Activated T-helper 17 cell treated with anti-CD3 and anti-CD28 coated beads, Interleukin-2, amount 50 U/mL, for 72 hours (primary cell): ENCODE results near the gene APBB3. TPM values are rescaled to one million over a fixed set of nuclear protein-coding genes. Genes with fewer than 3 reads are reported as not detected.
"Not testable (repeated sequence)": the region's sequence is repeated elsewhere in the genome, so short reads cannot be mapped to it uniquely, and the experiment has no call there.

Experiments used
- ATAC-seq: fragments of 150-1000 bp; cut with Tn5 transposase; replicated peaks from 2 replicates; pipeline ENCODE4 v1.10.0; 2021; ENCODE audit warnings: mild to moderate bottlenecking, moderate library complexity
- H3K27ac Mint-ChIP-seq: one replicate; pipeline ENCODE4 v1.8.0; 2022; ENCODE audit warnings: mixed read lengths
- H3K27me3 Mint-ChIP-seq: one replicate; pipeline ENCODE4 v1.8.0; 2022; ENCODE audit warnings: mixed read lengths
- H3K36me3 Mint-ChIP-seq: one replicate; pipeline ENCODE4 v1.8.0; 2022; ENCODE audit warnings: low read depth, mild to moderate bottlenecking, mixed read lengths
- H3K4me1 Mint-ChIP-seq: one replicate; pipeline ENCODE4 v1.8.0; 2022; ENCODE audit warnings: mixed read lengths
- H3K4me3 Mint-ChIP-seq: one replicate; pipeline ENCODE4 v1.8.0; 2022; ENCODE audit warnings: mild to moderate bottlenecking, mixed read lengths
- H3K9me3 Mint-ChIP-seq: one replicate; pipeline ENCODE4 v1.8.0; 2022; ENCODE audit warnings: mixed read lengths
- total RNA-seq, 2 donors: library from RNA; stranded (reverse); gene quantifications; one replicate each; pipeline ENCODE4 v1.2.3, GENCODE V29; 2022

The APBB3 gene
- total RNA-seq, 2 donors from 2014 or later: 20.5 to 56.6 TPM

- no peaks in the 10 kb centered on the region for H3K27me3 Mint-ChIP-seq
- no peak overlapping the region for H3K4me3 Mint-ChIP-seq
Observed at GRCh38 chr5:140591747-140592372, 27.5 kb upstream of the APBB3 start.

GRCh38 chr5:140590861-140591260, 26.5 kb upstream of the APBB3 start:
- Mint-ChIP-seq H3K9me3 (no peaks in the 10 kb centered on the region), H3K36me3 (no peaks in the 10 kb centered on the region), H3K27ac (no peak overlapping the region), H3K27me3 (no peaks in the 10 kb centered on the region), H3K4me3 (no peak overlapping the region), H3K4me1 (no peaks in the 10 kb centered on the region)
- ATAC-seq: no peak

More at GRCh38 chr5:140591747-140592372, 27.5 kb upstream of the APBB3 start:
- Mint-ChIP-seq H3K36me3 (no peaks in the 10 kb centered on the region), H3K4me1 (no peaks in the 10 kb centered on the region), H3K27ac (no peak overlapping the region), H3K9me3 (no peaks in the 10 kb centered on the region)
- no peak for ATAC-seq

GRCh38 chr5:140588311-140589070, 24.1 kb upstream of the APBB3 start:
- Mint-ChIP-seq H3K27me3 (no peaks in the 10 kb centered on the region), H3K4me3 (no peak overlapping the region), H3K36me3 (no peaks in the 10 kb centered on the region), H3K27ac (no peak overlapping the region), H3K4me1 (no peaks in the 10 kb centered on the region), H3K9me3 (no peaks in the 10 kb centered on the region)
- ATAC-seq: no peak

- no peak for ATAC-seq
- H3K36me3 Mint-ChIP-seq: no peaks in the 10 kb centered on the region
- no peak overlapping the region for H3K4me3 Mint-ChIP-seq
- H3K27me3 Mint-ChIP-seq: no peaks in the 10 kb centered on the region
- H3K4me1 Mint-ChIP-seq: no peaks in the 10 kb centered on the region
- no peaks in the 10 kb centered on the region for H3K9me3 Mint-ChIP-seq
- no peak overlapping the region for H3K27ac Mint-ChIP-seq
Observed at GRCh38 chr5:140587495-140587894, 23.1 kb upstream of the APBB3 start.

GRCh38 chr5:140579188-140579747, 14.9 kb upstream of the APBB3 start:
- H3K27ac Mint-ChIP-seq, H3K4me1 Mint-ChIP-seq, H3K9me3 Mint-ChIP-seq, ATAC-seq, H3K36me3 Mint-ChIP-seq, H3K27me3 Mint-ChIP-seq, H3K4me3 Mint-ChIP-seq: not testable (repeated sequence)

GRCh38 chr5:140576776-140577201, 12.4 kb upstream of the APBB3 start:
- H3K9me3 Mint-ChIP-seq: no peaks in the 10 kb centered on the region
- H3K27ac Mint-ChIP-seq: no peak overlapping the region
- no peak overlapping the region for H3K4me3 Mint-ChIP-seq
- ATAC-seq: no peak
- no peaks in the 10 kb centered on the region for H3K4me1 Mint-ChIP-seq
- no peaks in the 10 kb centered on the region for H3K36me3 Mint-ChIP-seq
- H3K27me3 Mint-ChIP-seq: no peaks in the 10 kb centered on the region

GRCh38 chr5:140575309-140575708, 10.9 kb upstream of the APBB3 start:
- ATAC-seq: no peak
- no peaks in the 10 kb centered on the region for H3K9me3 Mint-ChIP-seq
- H3K4me1 Mint-ChIP-seq: no peaks in the 10 kb centered on the region
- no peak overlapping the region for H3K27ac Mint-ChIP-seq
- no peak overlapping the region for H3K4me3 Mint-ChIP-seq
- H3K36me3 Mint-ChIP-seq: peaks cover 2% of the 10 kb centered on the region
- H3K27me3 Mint-ChIP-seq: no peaks in the 10 kb centered on the region

GRCh38 chr5:140574165-140574564, 9.8 kb upstream of the APBB3 start:
- peaks cover 1% of the 10 kb centered on the region for H3K4me1 Mint-ChIP-seq
- no peak overlapping the region for H3K4me3 Mint-ChIP-seq
- H3K27ac Mint-ChIP-seq: no peak overlapping the region
- H3K27me3 Mint-ChIP-seq: no peaks in the 10 kb centered on the region
- ATAC-seq: no peak
- H3K36me3 Mint-ChIP-seq: peaks cover 7% of the 10 kb centered on the region
- H3K9me3 Mint-ChIP-seq: no peaks in the 10 kb centered on the region

- H3K9me3 Mint-ChIP-seq: no peaks in the 10 kb centered on the region
- H3K4me3 Mint-ChIP-seq: no peak overlapping the region
- H3K27ac Mint-ChIP-seq: no peak overlapping the region
- peaks cover 12% of the 10 kb centered on the region for H3K36me3 Mint-ChIP-seq
- H3K4me1 Mint-ChIP-seq: peaks cover 6% of the 10 kb centered on the region
- H3K27me3 Mint-ChIP-seq: no peaks in the 10 kb centered on the region
- no peak for ATAC-seq
Observed at GRCh38 chr5:140573683-140574082, 9.3 kb upstream of the APBB3 start.

- Mint-ChIP-seq H3K4me3 (no peak overlapping the region), H3K9me3 (no peaks in the 10 kb centered on the region), H3K4me1 (peaks cover 19% of the 10 kb centered on the region), H3K27ac (no peak overlapping the region), H3K27me3 (no peaks in the 10 kb centered on the region), H3K36me3 (peaks cover 34% of the 10 kb centered on the region)
- no peak for ATAC-seq
Observed at GRCh38 chr5:140571105-140571504, 6.7 kb upstream of the APBB3 start.

GRCh38 chr5:140570488-140570887, 6.1 kb upstream of the APBB3 start:
- peaks cover 40% of the 10 kb centered on the region for H3K36me3 Mint-ChIP-seq
- peak overlapping the region; percentile 73 for H3K4me3 Mint-ChIP-seq
- ATAC-seq: no peak
- H3K27me3 Mint-ChIP-seq: no peaks in the 10 kb centered on the region
- peak overlapping the region; percentile 89 for H3K27ac Mint-ChIP-seq
- H3K4me1 Mint-ChIP-seq: peaks cover 23% of the 10 kb centered on the region
- H3K9me3 Mint-ChIP-seq: no peaks in the 10 kb centered on the region

GRCh38 chr5:140570058-140570457, 5.7 kb upstream of the APBB3 start:
- Mint-ChIP-seq H3K9me3 (no peaks in the 10 kb centered on the region), H3K4me1 (peaks cover 23% of the 10 kb centered on the region), H3K4me3 (peak overlapping the region; percentile 73), H3K27me3 (no peaks in the 10 kb centered on the region), H3K36me3 (peaks cover 43% of the 10 kb centered on the region), H3K27ac (peak overlapping the region; percentile 89)
- ATAC-seq: no peak

GRCh38 chr5:140569197-140569596, 4.8 kb upstream of the APBB3 start:
- peak overlapping the region; percentile 73 for H3K4me3 Mint-ChIP-seq
- peaks cover 23% of the 10 kb centered on the region for H3K4me1 Mint-ChIP-seq
- no peaks in the 10 kb centered on the region for H3K27me3 Mint-ChIP-seq
- ATAC-seq: no peak
- H3K9me3 Mint-ChIP-seq: no peaks in the 10 kb centered on the region
- peak overlapping the region; percentile 89 for H3K27ac Mint-ChIP-seq
- H3K36me3 Mint-ChIP-seq: peaks cover 51% of the 10 kb centered on the region

GRCh38 chr5:140568443-140569063, 4.2 kb upstream of the APBB3 start:
- Mint-ChIP-seq H3K9me3 (no peaks in the 10 kb centered on the region), H3K36me3 (peaks cover 51% of the 10 kb centered on the region), H3K4me1 (peaks cover 23% of the 10 kb centered on the region), H3K4me3 (peak overlapping the region; percentile 73), H3K27me3 (no peaks in the 10 kb centered on the region), H3K27ac (peak overlapping the region; percentile 89)
- ATAC-seq: no peak

GRCh38 chr5:140567871-140568270, 3.5 kb upstream of the APBB3 start:
- peaks cover 23% of the 10 kb centered on the region for H3K4me1 Mint-ChIP-seq
- H3K4me3 Mint-ChIP-seq: peak overlapping the region; percentile 93
- H3K27me3 Mint-ChIP-seq: no peaks in the 10 kb centered on the region
- H3K27ac Mint-ChIP-seq: peak overlapping the region; percentile 76
- peaks cover 51% of the 10 kb centered on the region for H3K36me3 Mint-ChIP-seq
- H3K9me3 Mint-ChIP-seq: no peaks in the 10 kb centered on the region
- no peak for ATAC-seq
